RCC 7860 (cell line): ENCODE measurements around the gene PCNX1.
"Not testable (repeated sequence)": the region's sequence is repeated elsewhere in the genome, so short reads cannot be mapped to it uniquely, and the experiment has no call there.

Experiments
- DNase-seq: peaks from one replicate; pipeline ENCODE4 v3.0.0-alpha.2; 2015; ENCODE audit warnings: low spot score
- FAIRE-seq: peaks from 2 replicates; lab custom pipeline; 2012; peaks lifted over from hg19 to GRCh38; lab: Jason Lieb, UNC

The PCNX1 gene

GRCh38 chr14:71005076-71005475 lies 97.8 kb downstream of the PCNX1 start:
- no peak for DNase-seq
- FAIRE-seq: no peak

GRCh38 chr14:71006200-71006563 lies 98.9 kb downstream of the PCNX1 start:
- DNase-seq (no peak), FAIRE-seq (no peak)

GRCh38 chr14:71011479-71011878 lies 104.2 kb downstream of the PCNX1 start:
- FAIRE-seq (no peak), DNase-seq (no peak)

- FAIRE-seq (no peak), DNase-seq (no peak)
Observed at GRCh38 chr14:71012888-71013287, 105.6 kb downstream of the PCNX1 start.

GRCh38 chr14:71013551-71014192 lies 106.4 kb downstream of the PCNX1 start:
- FAIRE-seq (no peak), DNase-seq (no peak)

- not testable (repeated sequence) for DNase-seq, FAIRE-seq
Observed at GRCh38 chr14:71019917-71020316, 112.7 kb downstream of the PCNX1 start.

- DNase-seq: no peak
- FAIRE-seq: no peak
Observed at GRCh38 chr14:71021347-71022011, 114.2 kb downstream of the PCNX1 start.

- no peak for DNase-seq
- FAIRE-seq: no peak
Observed at GRCh38 chr14:71022012-71022869, 115.0 kb downstream of the PCNX1 start.

- no peak for FAIRE-seq
- DNase-seq: no peak
Observed at GRCh38 chr14:71022939-71023338, 115.7 kb downstream of the PCNX1 start.

- DNase-seq (no peak), FAIRE-seq (no peak)
Observed at GRCh38 chr14:71029236-71029781, 122.0 kb downstream of the PCNX1 start.

GRCh38 chr14:71031000-71031399 lies 123.7 kb downstream of the PCNX1 start:
- FAIRE-seq (no peak), DNase-seq (no peak)

GRCh38 chr14:71036433-71036832 lies 129.2 kb downstream of the PCNX1 start:
- DNase-seq (no peak), FAIRE-seq (no peak)

- DNase-seq: no peak
- no peak for FAIRE-seq
Observed at GRCh38 chr14:71048393-71048792, 141.1 kb downstream of the PCNX1 start.

GRCh38 chr14:71049435-71050133 lies 142.3 kb downstream of the PCNX1 start:
- DNase-seq: no peak
- no peak for FAIRE-seq

- FAIRE-seq (no peak), DNase-seq (no peak)
Observed at GRCh38 chr14:71050227-71050823, 143.1 kb downstream of the PCNX1 start.

- FAIRE-seq (no peak), DNase-seq (no peak)
Observed at GRCh38 chr14:71054706-71055105, 147.4 kb downstream of the PCNX1 start.

GRCh38 chr14:71056168-71056567 lies 148.9 kb downstream of the PCNX1 start:
- FAIRE-seq: no peak
- no peak for DNase-seq

- FAIRE-seq (no peak), DNase-seq (no peak)
Observed at GRCh38 chr14:71060274-71060673, 153.0 kb downstream of the PCNX1 start.

GRCh38 chr14:71060825-71061455 lies 153.7 kb downstream of the PCNX1 start:
- FAIRE-seq: no peak
- no peak for DNase-seq

- FAIRE-seq: no peak
Observed at GRCh38 chr14:71061458-71061857, 154.2 kb downstream of the PCNX1 start.

More at GRCh38 chr14:71061458-71061857, 154.2 kb downstream of the PCNX1 start:
- DNase-seq: no peak
